D341Med (cell line): ENCODE results near the gene UGT1A6.
"Not testable (repeated sequence)": the region's sequence is repeated elsewhere in the genome, so short reads cannot be mapped to it uniquely, and the experiment has no call there.

Source experiments
- DNase-seq: peaks from one replicate; pipeline ENCODE4 v3.0.0; 2012; ENCODE audit warnings: low spot score

The UGT1A6 gene

DNA sequence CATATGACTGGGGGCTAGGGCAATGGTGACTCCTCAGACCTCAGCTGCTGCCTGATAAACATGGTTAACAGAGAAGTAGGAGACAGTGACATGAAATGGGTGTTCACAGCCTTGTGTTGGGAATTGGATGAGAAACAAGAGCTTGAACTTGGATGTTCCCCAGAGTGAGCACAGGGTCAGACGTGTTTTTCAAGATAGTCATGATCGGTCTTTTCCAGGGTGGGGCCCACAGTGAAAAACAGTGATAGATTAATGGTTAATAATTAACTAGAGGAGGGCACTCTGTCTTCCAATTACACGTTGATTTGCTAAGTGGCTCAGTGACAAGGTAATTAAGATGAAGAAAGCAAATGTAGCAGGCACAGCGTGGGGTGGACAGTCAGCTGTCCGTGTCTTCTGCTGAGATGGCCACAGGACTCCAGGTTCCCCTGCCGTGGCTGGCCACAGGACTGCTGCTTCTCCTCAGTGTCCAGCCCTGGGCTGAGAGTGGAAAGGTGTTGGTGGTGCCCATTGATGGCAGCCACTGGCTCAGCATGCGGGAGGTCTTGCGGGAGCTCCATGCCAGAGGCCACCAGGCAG lies 36.1 kb downstream of the UGT1A6 start, which contains the start of gene UGT1A3:
UGT1A3 (plus strand) TSS at position 320 of the 579 bp plus-strand sequence; CDS start at position 405, 85 bp downstream.
- no peak for DNase-seq

DNA sequence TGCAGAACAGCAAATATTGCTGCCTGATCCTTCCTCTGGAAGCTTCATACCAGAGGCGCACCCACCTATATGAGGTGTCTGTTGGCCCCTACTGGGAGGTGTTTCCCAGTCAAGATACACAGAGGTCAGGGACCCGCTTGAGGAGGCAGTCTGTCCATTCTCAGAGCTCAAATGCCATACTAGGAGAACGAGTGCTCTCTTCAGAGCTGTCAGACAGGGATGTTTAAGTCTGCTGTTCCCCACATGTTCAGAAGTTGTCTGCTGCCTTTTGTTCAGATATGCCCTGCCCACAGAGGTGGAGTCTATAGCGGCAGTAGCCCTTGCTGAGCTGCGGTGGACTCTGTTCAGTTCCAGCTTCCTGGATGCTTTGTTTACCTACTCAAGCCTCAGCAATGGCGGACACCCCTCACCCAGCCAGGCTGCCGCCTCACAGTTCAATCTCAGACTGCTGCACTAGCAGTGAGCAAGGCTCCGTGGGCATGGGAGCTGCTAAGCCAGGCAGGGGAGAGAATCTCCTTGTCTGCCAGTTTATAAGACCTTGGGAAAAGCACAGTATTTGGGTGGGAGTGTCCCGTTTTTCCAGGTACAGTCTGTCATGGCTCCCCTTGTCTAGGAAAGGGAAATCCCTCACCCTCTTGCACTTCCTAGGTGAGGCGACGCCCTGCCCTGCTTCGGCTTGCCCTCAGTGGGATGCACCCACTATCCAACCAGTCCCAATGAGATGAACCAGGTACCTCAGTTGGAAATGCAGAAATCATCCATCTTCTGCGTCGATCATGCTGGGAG lies 44.4 kb downstream of the UGT1A6 start:
- not testable (repeated sequence) for DNase-seq

DNA sequence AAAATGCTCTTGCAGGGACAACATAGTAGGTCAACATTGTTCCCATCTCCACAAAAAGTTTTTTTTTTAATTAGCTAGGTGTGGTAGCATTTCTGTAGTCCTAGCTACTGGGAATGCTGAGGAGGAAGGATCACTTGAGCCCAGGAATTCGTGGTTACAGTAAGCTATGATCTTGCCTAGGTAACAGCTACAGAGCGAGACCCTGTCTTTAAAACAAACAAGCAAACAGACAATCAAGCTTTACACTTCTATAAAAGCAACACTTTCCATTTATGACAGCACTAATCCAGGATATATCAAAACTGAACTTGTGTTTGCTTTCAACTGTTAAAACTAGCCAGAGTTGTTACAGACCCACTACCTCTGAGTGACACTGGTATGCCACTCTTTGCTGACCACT lies 48.2 kb downstream of the UGT1A6 start:
- DNase-seq = no peak

DNA sequence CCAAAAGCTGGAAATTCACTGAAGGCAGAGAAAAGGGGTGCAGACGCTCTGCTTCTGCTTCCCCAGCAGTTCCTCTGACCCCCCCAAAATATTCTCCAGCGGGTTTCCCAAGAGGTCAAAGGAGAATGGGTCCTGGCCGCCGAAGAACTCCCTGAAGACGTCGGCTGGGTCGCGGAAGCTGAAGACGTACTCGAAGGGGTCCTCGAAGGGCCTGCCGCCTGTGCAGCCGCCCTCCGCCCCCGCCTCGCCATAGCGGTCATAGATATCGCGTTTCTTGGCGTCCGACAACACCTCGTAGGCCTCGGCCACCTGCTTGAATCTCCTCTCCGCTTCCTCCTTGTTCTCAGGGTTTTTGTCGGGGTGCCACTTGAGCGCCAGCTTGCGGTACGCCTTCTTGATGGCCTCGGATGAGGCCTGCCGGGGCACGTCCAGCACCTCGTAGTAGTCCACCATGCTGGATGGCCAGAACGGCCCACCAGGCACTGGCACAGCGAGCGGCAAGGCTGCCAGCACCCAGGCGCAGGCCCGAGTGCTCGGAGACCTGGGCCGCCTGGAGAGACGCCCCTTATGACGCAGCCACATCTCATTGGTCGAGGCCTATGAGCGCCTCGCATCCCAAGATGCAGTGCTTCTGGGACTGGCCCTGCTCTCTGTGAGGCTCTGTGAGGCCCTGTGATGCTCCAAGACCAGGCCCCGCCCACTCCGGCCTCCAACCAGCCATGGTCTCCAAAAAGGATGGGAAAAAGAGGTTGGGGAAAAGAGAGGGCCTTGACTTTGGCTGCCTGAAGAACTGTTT lies 51.0 kb downstream of the UGT1A6 start:
- DNase-seq = no peak

DNA sequence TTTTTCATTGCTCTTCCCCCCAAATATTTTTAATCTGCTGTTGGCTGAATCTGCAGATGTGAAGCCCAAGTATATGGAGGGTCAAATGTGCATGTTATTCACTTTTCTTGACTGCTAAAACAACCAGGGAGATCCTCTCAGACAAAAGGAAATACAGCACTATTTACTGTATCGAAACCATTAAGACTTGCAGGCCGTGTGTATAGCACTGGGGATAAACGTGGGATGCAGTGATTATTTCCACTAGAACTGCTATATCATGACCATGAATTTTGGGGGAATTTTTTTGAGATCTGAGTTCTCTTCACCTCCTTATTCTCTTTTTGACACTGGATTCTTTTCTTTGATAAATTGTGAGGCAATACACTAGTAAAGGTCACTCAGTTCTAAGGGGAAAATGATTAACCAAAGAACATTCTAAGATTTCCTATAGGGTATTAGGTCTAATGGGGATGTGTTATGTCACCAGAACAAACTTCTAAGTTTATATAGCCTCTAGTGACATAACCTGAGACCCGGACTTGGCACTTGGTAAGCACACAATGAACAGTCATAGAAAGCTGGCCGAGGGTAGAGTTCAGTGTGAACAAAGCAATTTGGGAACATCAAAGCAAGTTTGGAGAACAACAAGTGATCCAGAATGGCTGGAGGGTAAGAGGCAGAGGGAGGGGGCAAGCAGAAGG lies 52.5 kb downstream of the UGT1A6 start:
- no peak for DNase-seq

DNA sequence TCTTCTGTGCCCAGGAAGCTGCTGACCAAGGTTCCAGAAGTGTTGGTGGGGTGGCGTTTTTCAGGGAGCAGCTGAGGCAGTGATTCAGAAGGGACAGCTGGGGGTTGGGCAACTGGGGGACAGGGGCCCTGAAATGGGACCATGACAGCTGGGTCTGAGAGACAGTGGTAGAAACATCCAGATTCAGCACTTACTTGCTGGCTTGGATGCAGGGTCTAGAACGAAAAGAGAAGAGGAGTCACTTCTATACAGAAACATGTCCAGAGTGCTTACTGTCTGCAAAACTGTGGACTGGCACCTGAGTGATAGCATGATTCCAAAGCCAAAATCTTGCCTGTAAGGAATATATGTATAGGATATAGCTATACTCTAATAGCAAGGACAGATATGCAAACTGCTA lies 53.1 kb downstream of the UGT1A6 start:
- not testable (repeated sequence) for DNase-seq

DNA sequence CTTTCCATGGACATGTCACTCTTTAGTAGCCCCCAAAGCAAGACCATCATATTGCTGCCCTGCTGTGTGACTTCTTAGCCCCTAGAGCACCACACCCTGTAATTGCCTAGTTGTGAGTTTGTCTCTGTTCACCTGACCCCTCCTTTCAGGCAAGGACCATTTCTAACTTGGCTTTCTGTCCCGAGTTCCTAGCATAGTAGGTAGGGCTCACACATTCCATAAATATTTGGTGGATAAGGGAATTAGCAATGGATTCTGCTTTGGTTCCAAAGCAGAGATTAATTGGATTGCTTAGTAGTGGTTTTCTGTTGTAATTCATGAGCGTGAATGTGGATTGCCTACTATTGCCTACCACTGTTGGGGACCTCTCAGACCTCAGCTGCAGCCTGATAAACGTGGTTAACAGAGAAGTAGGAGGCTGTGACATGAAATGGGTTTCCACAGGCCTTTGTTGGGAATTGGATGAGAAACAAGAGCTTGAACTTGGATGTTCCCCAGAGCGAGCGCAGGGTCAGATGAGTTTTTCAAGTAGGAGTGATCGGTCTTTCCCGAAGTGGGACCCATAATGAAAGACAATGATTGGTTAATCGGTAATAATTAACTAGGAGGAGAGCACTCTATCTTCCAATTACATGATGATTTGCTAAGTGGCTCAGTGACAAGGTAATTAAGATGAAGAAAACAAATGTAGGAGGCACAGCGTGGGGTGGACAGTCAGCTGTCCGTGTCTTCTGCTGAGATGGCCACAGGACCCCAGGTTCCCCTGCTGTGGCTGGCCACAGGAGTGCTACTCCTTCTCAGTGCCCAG lies 54.0 kb downstream of the UGT1A6 start:
- DNase-seq = no peak

DNA sequence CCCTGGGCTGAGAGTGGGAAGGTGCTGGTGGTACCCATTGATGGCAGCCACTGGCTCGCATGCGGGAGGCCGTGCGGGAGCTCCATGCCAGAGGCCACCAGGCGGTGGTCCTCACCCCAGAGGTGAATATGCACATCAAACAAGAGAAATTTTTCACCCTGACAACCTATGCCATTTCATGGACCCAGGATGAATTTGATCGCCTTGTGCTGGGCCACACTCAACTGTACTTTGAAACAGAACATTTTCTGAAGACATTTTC lies 54.5 kb downstream of the UGT1A6 start:
- no peak for DNase-seq

DNA sequence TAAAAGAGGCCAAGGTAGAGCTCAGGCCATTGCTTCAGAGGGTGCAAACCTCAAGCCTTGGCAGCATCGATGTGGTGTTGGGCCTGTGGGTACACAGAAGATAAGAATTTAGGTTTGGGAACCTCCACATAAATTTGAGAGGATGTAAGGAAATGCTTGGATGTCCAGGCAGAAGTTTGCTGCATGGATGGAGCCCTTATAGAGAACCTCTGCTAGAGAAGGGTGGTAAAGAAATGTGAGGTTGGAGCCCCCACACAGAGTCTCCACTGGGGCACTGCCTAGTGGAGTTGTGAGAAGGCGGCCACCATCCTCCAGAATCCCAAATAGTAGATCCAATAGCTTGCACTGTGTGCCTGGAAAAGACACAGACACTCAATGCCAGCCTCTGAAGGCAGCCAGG lies 58.0 kb downstream of the UGT1A6 start:
- DNase-seq = not testable (repeated sequence)

DNA sequence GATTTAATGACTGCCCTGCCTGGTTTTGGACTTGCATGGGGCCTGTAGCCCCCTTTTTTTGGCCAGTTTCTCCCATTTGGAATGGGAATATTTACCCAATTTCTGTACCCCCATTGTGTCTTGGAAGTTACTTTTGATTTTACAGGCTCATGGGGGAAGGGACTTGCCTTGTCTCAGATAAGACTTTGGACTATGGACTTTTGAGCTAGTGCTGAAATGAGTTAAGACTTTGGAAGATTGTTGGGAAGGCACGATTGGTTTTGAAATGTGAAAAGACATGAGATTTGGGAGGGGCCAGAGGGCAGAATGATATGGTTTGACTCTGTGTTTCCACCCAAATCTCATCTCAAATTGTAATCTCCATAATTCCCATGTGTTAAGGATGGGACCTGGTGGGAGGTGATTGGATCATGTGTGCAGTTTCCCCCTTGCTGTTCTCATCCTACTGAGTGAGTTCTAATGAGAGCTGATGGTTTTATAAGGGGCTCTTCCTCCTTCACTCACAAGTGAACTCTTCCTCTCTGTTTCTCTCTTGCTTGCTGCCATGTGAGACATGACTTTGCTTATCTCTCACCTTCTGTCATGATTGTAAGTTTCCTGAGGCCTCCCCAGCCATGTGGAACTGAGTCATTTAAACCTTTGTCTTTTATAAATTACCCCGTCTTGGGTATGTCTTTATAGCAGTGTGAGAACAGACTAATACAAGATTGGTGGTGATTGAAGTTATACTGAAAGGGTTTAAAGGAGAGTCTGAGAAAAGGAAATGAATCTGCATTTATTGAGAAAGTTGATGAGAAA lies 58.7 kb downstream of the UGT1A6 start:
- DNase-seq = not testable (repeated sequence)

DNA sequence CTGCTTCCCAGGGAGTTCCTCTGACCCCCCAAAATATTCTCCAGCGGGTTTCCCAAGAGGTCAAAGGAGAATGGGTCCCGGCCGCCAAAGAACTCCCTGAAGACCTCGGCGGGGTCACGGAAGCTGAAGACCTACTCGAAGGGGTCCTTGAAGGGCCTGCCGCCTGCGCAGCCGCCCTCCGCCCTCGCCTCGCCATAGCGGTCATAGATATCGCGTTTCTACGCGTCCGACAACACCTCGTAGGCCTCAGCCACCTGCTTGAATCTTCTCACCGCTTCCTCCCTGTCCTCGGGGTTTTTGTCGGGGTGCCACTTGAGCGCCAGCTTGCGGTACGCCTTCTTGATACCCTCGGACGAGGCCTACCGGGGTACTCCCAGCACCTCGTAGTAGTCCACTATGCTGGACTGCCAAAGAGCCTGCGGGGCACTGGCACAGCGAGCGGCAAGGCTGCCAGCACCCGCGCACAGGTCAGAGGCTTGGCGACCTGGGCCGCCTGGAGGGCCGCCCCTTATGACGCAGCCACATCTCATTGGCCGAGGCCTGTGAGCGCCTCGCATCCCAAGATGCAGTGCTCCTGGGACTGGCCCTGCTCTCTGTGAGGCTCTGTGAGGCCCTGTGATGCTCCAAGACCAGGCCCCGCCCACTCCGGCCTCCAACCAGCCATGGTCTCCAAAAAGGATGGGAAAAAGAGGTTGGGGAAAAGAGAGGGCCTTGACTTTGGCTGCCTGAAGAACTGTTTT lies 62.4 kb downstream of the UGT1A6 start:
- no peak for DNase-seq

DNA sequence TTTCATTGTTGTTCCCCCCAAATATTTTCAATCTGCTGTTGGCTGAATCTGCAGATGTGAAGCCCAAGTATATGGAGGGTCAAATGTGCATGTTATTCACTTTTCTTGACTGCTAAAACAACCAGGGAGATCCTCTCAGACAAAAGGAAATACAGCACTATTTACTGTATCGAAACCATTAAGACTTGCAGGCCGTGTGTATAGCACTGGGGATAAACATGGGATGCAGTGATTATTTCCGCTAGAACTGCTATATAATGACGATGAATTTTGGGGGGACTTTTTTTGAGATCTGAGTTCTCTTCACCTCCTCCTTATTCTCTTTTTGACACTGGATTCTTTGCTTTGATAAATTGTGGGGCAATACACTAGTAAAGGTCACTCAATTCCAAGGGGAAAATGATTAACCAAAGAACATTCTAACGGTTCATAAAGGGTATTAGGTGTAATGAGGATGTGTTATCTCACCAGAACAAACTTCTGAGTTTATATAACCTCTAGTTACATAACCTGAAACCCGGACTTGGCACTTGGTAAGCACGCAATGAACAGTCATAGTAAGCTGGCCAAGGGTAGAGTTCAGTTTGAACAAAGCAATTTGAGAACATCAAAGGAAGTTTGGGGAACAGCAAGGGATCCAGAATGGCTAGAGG lies 63.9 kb downstream of the UGT1A6 start:
- DNase-seq = no peak

DNA sequence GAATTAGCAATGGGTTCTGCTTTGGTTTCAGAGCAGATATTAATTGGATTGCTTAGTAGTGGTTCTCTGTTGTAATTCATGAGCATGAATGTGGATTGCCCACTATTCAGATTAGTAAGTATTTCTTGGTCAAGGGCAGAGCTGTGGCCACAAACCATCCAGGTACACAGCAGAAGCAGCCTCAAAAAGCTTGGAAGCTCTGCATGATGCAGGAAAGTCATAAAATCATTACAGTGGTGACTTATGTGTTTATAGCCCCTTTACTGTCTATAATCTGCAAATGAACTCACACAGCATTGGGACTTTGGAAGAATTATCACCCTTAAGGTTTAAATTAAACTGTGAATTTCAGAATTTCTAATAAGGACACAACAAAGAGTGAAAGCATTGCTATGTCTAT lies 65.5 kb downstream of the UGT1A6 start:
- no peak for DNase-seq

DNA sequence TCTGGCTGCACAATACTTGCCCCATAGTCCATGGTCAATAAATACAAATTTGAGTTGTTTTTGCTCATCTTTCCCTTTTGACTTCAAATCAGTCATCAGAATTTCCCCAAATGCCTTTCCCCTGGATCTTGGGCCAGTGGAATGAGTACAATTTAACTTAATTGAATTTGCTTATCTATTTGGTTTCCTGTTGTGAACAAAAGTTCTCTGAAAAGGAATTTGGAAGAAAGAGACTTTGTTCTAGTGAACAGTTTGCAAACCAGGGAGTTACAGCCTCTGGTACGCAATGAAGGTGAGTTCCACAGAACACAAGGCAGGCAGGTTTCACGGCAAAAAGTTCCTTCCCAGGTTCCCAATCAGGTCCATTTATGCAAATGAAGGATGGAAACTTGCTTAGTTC lies 66.2 kb downstream of the UGT1A6 start:
- no peak for DNase-seq

DNA sequence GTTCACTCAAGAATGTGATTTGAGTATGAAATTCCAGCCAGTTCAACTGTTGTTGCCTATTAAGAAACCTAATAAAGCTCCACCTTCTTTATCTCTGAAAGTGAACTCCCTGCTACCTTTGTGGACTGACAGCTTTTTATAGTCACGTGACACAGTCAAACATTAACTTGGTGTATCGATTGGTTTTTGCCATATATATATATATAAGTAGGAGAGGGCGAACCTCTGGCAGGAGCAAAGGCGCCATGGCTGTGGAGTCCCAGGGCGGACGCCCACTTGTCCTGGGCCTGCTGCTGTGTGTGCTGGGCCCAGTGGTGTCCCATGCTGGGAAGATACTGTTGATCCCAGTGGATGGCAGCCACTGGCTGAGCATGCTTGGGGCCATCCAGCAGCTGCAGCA lies 67.4 kb downstream of the UGT1A6 start, which contains the start of gene UGT1A1:
UGT1A1 (plus strand) TSS at position 228 of the 400 bp plus-strand sequence; CDS start at position 246, 18 bp downstream.
- DNase-seq = no peak

DNA sequence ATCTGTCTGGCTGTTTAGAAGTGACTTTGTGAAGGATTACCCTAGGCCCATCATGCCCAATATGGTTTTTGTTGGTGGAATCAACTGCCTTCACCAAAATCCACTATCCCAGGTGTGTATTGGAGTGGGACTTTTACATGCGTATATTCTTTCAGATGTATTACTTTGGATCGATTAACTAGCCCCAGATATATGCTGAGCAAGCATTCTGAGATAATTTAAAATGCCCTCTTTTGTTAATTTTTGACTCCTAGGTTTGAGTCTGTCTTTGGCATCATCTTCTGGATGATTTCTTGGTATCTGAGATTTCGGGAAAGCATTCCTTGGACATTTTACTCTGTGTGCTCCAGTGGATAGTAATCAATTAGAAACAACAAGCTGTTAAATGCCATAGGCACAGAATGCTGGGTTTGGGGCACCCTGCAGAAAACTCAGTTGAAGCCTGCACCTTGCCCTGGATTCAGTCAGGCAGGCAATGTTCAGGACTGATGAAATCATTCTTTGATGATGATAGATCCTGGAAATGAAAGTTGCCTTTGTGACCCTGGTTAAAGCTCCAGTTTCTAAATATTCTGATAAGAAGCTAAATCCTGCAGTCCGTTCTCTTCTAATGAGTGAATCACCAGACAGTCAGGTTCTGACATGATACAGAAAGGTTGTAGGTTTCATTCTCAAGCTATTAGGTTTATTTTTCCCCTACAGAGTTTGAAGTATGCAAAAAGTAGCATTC lies 68.5 kb downstream of the UGT1A6 start:
- no peak for DNase-seq

DNA sequence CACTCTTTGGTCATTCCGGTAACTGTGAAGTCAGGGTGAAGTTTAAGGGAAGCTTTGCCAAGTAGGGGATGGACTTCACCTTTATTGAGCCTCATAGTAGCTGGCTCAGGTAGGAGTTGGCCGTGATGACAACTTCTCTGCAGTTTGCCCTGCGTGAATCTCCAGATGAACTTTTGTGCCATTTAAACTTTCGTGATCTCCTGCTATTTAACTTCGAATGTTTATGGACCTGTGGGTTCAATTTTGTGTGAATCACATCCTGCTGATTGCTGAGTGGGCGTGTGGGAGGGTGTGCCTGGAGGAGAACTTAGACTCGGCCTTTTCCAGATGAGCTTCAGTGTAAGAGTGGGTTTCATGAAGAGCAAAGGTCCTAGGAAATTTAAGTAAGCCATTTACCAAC lies 71.6 kb downstream of the UGT1A6 start:
- DNase-seq = no peak

DNA sequence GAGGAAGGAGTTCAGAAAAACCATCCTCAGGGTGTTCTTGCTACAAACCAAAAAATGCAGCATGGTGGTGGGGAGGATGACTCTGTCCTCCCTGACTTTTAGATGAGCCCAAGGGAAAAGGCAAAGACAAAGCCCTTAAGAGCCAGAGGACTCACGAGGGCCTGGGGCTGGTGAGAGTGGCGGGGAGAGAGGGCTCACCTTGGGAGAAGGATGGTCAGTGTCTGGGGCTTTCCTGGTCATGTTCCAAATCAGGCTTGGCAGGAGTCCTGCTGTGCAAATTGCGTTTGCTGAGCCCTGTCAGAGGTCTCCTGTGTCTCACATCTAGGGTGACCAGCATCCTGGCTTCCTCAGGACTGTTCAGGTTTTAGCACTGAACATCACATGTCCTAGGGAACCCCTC lies 72.1 kb downstream of the UGT1A6 start:
- DNase-seq = no peak

DNA sequence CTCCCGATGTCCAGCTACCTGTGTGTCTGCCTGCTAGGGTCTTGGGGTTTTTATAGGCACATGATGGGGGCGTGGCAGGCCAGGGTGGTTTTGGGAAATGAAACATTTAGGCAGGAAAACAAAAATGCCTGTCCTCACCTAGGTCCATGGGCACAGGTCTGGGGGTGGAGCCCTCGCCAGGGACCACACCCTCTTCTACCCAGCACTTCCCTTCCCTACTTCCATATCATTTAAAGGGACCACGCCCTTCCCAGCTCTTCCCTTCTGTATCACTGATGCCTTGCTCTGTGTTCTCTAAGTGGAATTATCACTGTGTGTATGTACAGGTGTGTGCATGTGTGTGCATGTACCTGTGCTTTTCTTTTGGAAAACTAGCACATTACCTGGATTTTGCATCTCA lies 73.7 kb downstream of the UGT1A6 start:
- DNase-seq = no peak
